ENCODE results near the gene CADM3. TPM values are rescaled to one million over a fixed set of nuclear protein-coding genes. Genes with fewer than 3 reads are reported as not detected.

Gene CADM3
- total RNA-seq, 6 experiments from 2014 or later: 0.06 to 0.24 (median 0.17) TPM; not detected in 2

- no peak for TF ChIP-seq CTCF (IDR thresholded peaks at IDR 0.05)
- no peak overlapping the region for H3K27ac Mint-ChIP-seq
- DNase-seq: no peak
- no peak overlapping the region for H3K4me3 Mint-ChIP-seq
- H3K36me3 Mint-ChIP-seq (ENCODE audit: low read depth): 0 out of 2 replicates have a peak, but pooled peaks cover 5% of the 10 kb centered on the region
- H3K4me1 Mint-ChIP-seq (ENCODE audit: low read depth): peaks cover 6% of the 10 kb centered on the region; the same call in 1 of the 2 replicates
- H3K9me3 Mint-ChIP-seq: no peaks in the 10 kb centered on the region
- peaks cover 38% of the 10 kb centered on the region for H3K27me3 Mint-ChIP-seq (ENCODE audit: insufficient read depth)
These were observed 3.4 kb upstream of the CADM3 start for GRCh38 chr1:159168043-159168442.

GRCh38 chr1:159170639-159171038, 776 bp upstream of the CADM3 start:
- DNase-seq: no peak
- no peak for TF ChIP-seq CTCF (IDR thresholded peaks at IDR 0.05)
- Mint-ChIP-seq H3K4me3 (no peak overlapping the region), H3K4me1 (ENCODE audit: low read depth) (peaks cover 6% of the 10 kb centered on the region; the same call in 1 of the 2 replicates), H3K27me3 (ENCODE audit: insufficient read depth) (peaks cover 35% of the 10 kb centered on the region), H3K9me3 (no peaks in the 10 kb centered on the region), H3K36me3 (ENCODE audit: low read depth) (0 out of 2 replicates have a peak, but pooled peaks cover 5% of the 10 kb centered on the region), H3K27ac (no peak overlapping the region)

- H3K27ac Mint-ChIP-seq: no peak overlapping the region
- H3K9me3 Mint-ChIP-seq: no peaks in the 10 kb centered on the region
- H3K4me1 Mint-ChIP-seq (ENCODE audit: low read depth): peaks cover 6% of the 10 kb centered on the region; the same call in 1 of the 2 replicates
- H3K36me3 Mint-ChIP-seq (ENCODE audit: low read depth): 0 out of 2 replicates have a peak, but pooled peaks cover 5% of the 10 kb centered on the region
- H3K27me3 Mint-ChIP-seq (ENCODE audit: insufficient read depth): peaks cover 35% of the 10 kb centered on the region
- DNase-seq: no peak
- no peak for TF ChIP-seq CTCF (IDR thresholded peaks at IDR 0.05)
- H3K4me3 Mint-ChIP-seq: peak overlapping the region; percentile 56
These were observed 480 bp downstream of the CADM3 start for GRCh38 chr1:159171688-159172501.

GRCh38 chr1:159172614-159173291, 1.3 kb downstream of the CADM3 start:
- no peak for TF ChIP-seq CTCF (IDR thresholded peaks at IDR 0.05)
- no peaks in the 10 kb centered on the region for H3K9me3 Mint-ChIP-seq
- H3K27me3 Mint-ChIP-seq (ENCODE audit: insufficient read depth): peaks cover 34% of the 10 kb centered on the region
- H3K4me1 Mint-ChIP-seq (ENCODE audit: low read depth): peaks cover 6% of the 10 kb centered on the region; the same call in 1 of the 2 replicates
- 0 out of 2 replicates have a peak, but pooled peaks cover 5% of the 10 kb centered on the region for H3K36me3 Mint-ChIP-seq (ENCODE audit: low read depth)
- no peak overlapping the region for H3K27ac Mint-ChIP-seq
- H3K4me3 Mint-ChIP-seq: no peak overlapping the region
- no peak for DNase-seq

- Mint-ChIP-seq H3K36me3 (ENCODE audit: low read depth) (0 out of 2 replicates have a peak, but pooled peaks cover 5% of the 10 kb centered on the region), H3K4me1 (ENCODE audit: low read depth) (peaks cover 6% of the 10 kb centered on the region; the same call in 1 of the 2 replicates), H3K9me3 (no peaks in the 10 kb centered on the region), H3K4me3 (no peak overlapping the region), H3K27ac (no peak overlapping the region), H3K27me3 (ENCODE audit: insufficient read depth) (peaks cover 29% of the 10 kb centered on the region)
- no peak for DNase-seq
- TF ChIP-seq CTCF (IDR thresholded peaks at IDR 0.05): no peak
These were observed 1.9 kb downstream of the CADM3 start for GRCh38 chr1:159173320-159173719.
